GM18907 (cell line): ENCODE data around the gene CPM.

Experiments
- ATAC-seq: cut with Tn5 transposase; IDR thresholded peaks from one replicate; pipeline ENCODE4 v1.9.1; 2021; ENCODE audit warnings: mild to moderate bottlenecking, moderate library complexity; ENCODE audit not compliant: unreplicated experiment

The CPM gene

GRCh38 chr12:68932961-68933893, at the start of gene CPM:
Gene CPM, minus strand, starts transcription at chr12:68933171. Its CDS starts 334 bp downstream, at chr12:68932837.
- ATAC-seq = peak; percentile 97

DNA sequence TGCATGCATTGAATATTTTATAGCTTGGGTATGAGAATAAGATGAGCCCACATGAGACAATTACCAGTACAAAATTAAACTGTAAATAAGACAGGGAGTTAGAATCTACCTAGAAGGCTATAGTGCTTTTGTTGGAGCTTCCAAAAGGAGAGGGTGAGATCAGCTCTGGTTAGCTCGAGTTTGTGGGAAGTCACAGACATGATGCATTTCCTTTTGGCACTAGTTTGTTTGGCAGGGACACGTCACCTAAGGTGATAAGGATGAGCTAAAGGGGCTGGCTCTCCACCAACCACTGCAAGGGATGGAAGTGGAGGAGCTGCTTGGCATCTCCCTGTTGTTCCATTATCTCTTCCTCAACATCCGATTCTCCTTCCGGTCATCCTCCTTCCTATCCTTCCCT, 48.5 kb upstream of the CPM start:
- ATAC-seq = no peak

GRCh38 chr12:68980476-68981212, 47.7 kb upstream of the CPM start:
- ATAC-seq = no peak

- no peak for ATAC-seq
Measured at GRCh38 chr12:68978678-68979077, 45.7 kb upstream of the CPM start.

DNA sequence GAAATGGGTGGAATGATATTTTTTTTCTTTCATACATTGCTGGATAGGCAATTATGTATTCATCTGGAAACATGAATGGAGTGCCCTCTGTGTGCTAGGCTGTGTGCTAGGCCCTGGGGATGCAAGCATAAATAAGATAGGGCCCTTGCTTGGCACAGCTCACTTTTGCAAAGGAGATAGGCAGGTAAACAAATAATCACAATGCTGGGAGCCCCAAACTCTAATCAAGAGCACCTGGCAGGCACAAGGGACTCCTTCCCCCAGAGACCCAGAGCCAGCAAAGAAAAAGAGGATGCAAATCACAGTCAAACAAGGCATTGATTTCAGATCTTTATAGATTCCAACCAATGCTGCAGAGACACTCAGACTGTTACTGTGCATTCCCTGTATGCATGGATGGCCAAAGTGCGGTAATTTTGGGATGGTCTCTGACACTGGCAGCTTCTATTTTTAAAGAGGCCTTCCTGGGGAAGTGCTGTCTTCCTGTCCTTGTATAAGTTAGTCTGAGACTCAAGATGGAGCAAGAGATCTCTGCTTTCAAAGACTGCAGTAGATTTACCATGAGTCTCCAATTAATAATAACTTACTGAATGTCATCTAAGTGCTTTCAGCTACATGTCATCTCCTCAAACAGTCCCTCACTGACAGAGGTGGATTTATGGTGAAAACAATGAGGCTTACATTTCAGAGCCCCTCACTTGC, 45.1 kb upstream of the CPM start:
- ATAC-seq = no peak

GRCh38 chr12:68977335-68977734, 44.4 kb upstream of the CPM start:
- no peak for ATAC-seq

DNA sequence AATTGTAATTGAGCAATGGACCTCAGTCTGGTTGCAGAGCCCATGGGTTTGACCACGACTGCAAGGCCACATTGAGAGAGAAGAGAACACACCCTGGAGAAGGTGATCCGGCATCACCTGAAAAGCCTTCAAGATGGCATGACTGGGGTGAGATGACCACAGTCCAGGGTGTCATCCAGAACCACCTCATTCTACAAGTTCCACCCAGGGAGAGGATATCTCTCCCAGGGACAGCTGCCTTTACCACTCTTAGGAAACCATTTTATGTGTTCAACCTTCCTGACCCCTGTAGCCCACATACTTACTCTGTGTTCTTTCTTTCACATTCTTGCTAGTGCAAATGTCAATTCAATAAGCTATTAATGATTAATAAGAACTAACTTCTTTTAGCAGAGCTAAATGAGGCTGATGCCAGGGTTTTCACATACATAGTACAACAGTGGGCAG, 43.4 kb upstream of the CPM start:
- no peak for ATAC-seq

- no peak for ATAC-seq
Measured at GRCh38 chr12:68975811-68976210, 42.8 kb upstream of the CPM start.

DNA sequence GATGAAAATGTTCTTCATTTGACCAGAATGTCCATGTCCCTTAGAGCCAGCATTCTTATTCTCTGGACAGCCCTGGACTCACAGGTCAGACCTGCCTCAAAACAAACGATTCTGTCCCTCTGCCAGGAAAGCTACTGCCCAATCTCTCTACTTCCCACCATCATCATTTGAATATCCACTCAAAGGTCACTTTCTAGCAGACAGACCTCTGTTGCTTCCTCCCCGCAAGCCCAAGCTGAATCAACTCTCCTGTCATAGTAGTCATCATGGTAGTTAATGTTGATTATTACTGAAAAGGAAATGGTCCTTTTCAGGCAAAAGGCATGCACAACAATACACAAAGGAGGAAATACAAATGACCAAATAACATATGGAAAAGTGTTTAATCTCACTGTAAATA, 39.6 kb upstream of the CPM start:
- ATAC-seq = no peak

DNA sequence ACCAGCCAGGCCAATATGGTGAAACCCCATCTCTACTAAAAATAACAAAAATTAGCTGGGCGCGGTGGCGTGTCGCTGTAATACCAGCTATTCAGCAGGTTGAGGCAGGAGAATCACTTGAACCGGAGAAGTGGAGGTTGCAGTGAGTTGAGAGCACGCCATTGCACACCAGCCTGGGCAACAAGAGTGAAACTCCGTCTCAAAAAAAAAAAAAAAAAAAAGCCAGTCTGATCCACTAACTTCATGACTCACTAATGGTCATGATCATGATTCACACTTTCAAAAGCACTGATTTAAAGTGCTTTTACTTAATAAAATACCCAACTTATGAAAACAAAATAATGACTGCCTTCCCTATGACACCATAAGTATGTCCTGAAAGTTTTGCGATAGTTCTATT, 38.4 kb upstream of the CPM start:
- ATAC-seq = no peak

GRCh38 chr12:68970951-68971350, 38.0 kb upstream of the CPM start:
- ATAC-seq = no peak

- no peak for ATAC-seq
Measured at GRCh38 chr12:68970306-68970705, 37.3 kb upstream of the CPM start.

DNA sequence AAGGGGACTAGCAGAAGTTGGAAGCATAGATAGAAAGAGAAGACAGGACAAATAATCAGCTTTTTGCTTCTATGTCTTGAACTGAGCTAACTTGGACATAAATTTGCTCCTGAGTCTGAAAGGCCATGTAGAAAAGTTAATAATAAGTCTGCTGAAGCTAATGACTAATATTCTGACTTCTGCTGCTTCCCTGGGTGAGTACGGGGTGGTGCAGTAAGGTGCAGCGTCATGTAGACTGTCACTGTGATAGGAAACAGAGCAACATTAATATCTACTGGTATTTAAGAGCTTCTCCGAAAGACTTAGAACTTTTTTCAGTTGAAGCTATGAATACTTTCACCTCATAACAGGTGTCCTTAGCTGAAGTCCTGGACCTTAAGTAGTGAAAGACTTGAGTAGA, 34.1 kb upstream of the CPM start:
- no peak for ATAC-seq

GRCh38 chr12:68963856-68964745, 31.1 kb upstream of the CPM start:
- ATAC-seq = no peak

- ATAC-seq = no peak
Measured at GRCh38 chr12:68962877-68963855, 30.2 kb upstream of the CPM start.

- no peak for ATAC-seq
Measured at GRCh38 chr12:68959891-68960464, 27.0 kb upstream of the CPM start.

DNA sequence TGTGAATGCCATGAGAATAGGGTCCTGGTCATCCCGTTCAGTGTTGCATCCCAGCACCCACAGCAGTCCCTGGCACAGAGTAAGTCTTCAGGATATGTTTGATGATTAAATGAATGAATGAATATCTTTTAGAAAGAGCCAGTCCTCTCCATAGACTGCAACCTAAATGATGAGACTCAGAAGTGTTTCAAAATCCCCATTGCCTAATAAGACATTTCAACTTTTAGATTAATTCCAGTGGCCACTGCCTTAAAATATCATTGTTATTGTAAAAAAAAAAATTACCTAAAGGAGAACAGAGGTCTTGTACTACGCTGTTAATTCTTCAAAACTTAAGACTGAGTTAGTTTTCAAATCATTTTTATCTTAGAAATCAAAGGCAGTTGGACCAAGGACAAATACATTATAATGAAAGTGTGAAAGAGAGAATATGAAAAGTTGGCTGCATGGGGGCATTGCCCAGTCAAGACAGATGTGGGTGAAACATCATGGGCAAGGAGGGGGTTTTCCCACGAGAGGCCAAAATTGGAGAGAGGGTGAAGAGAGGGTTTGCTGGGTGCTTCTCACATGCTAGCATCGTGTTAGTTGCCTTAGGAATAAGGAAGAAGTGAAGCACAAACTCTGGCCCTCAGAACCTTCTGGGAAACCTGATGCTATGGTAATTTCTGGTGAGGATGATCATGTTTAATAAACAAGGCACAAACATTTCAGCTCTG, 26.3 kb upstream of the CPM start:
- ATAC-seq = no peak

DNA sequence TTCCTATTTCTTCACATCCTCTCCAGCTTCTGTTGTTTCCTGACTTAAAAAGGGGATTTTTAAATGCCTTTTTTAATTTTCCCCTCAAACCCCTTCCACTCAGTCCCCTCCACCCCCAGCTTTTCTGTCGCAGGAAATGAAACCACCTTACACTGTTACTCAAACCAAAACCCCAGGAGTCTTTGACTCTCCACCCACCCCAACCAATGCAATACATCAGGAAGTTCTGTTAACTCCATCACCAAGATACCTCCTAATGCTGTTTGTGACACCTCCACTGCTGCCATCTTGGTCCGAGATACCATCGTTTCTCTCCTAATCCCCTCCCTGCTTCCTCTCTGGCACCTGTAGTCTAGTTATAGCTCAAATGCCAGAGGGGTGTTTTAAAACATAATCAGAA, 25.4 kb upstream of the CPM start:
- peak; percentile 96 for ATAC-seq
